Spleen (tissue), 7 donors: ENCODE data around the gene CLIP2.

Experiments used
- CTCF ChIP-seq, 11 experiments: fragments of 200-600 bp in 7 of 11; fragments of 450-650 bp in 4 of 11; sonication (generic) in 4 of 11; IDR thresholded peaks in 8 of 11; conservative IDR thresholded peaks in 3 of 11; 1 replicate in 7 of 11; 2 replicates in 4 of 11; pipeline versions ENCODE4 v1.4.0 to v1.8.0; 2016 to 2021; ENCODE audit warnings: antibody characterized with exemption in 11 of 11, inconsistent platforms in 4 of 11, mild to moderate bottlenecking in 1 of 11
- POLR2A ChIP-seq, 3 donors: fragments of 450-650 bp; IDR thresholded peaks; one replicate each; pipeline ENCODE4 v1.5.1; 2017; ENCODE audit warnings: antibody characterized with exemption in 3 of 3, mild to moderate bottlenecking in 1 of 3
- donor health status: DM: no; HTN: no; CAD: no; lungs with moderate emphysema.
- donor health status: DM: no; HTN: no; CAD: no.
- donor health status: DM: no; HTN: no; CAD: no.

- no peak for TF ChIP-seq POLR2A (IDR thresholded peaks at IDR 0.05)
- no peak for TF ChIP-seq CTCF (IDR thresholded peaks at IDR 0.05 in 8 of 11, conservative IDR thresholded peaks at IDR 0.05 in 3 of 11)
Measured at GRCh38 chr7:74253835-74254128, 35.4 kb upstream of the CLIP2 start.
